MCF 10A (cell line): ENCODE measurements around the gene PNPLA2. TPM values are rescaled to one million over a fixed set of nuclear protein-coding genes. Genes with fewer than 3 reads are reported as not detected.
A peak's percentile ranks its signal among the peaks of the same experiment; 100 is the strongest.

Source experiments
- BruUV-seq: library from RNA; stranded (reverse); fragments of 400-500 nt; replicated peaks from 2 replicates; lab custom pipeline; 2021; lab: Mats Ljungman, UMichigan
- CTCF ChIA-PET: fragments of 300-600 bp; sonication (Branson Sonifier 250); formaldehyde crosslinking; extraction: SDS; loops from one replicate; lab custom pipeline; 2021; ENCODE audit warnings: antibody characterized with exemption, inconsistent platforms; lab: Yijun Ruan, JAX
- POLR2A ChIA-PET: fragments of 300-600, 350-650 bp; sonication (Branson Sonifier 250); formaldehyde crosslinking; extraction: SDS; loops from one replicate; lab custom pipeline; 2020; ENCODE audit warnings: antibody characterized with exemption, inconsistent platforms; lab: Yijun Ruan, JAX
- DNase-seq: peaks from one replicate; pipeline ENCODE4 v3.0.0-alpha.2; 2018; ENCODE audit not compliant: unreplicated experiment
- H3K27ac Mint-ChIP-seq: one replicate; pipeline ENCODE4 v1.8.0; 2022; ENCODE audit warnings: mild to moderate bottlenecking, low read depth, mixed read lengths; ENCODE audit not compliant: unreplicated experiment
- H3K27me3 Mint-ChIP-seq: one replicate; pipeline ENCODE4 v1.8.0; 2022; ENCODE audit warnings: mixed read lengths; ENCODE audit not compliant: insufficient read depth, unreplicated experiment
- H3K36me3 Mint-ChIP-seq: one replicate; pipeline ENCODE4 v1.8.0; 2022; ENCODE audit warnings: mild to moderate bottlenecking, moderate library complexity, mixed read lengths; ENCODE audit not compliant: insufficient read depth, unreplicated experiment
- H3K4me1 Mint-ChIP-seq: one replicate; pipeline ENCODE4 v1.8.0; 2022; ENCODE audit warnings: mixed read lengths; ENCODE audit not compliant: insufficient read depth, unreplicated experiment
- H3K4me3 Mint-ChIP-seq: one replicate; pipeline ENCODE4 v1.8.0; 2022; ENCODE audit warnings: mild to moderate bottlenecking, moderate library complexity, mixed read lengths; ENCODE audit not compliant: unreplicated experiment
- H3K9me3 Mint-ChIP-seq: one replicate; pipeline ENCODE4 v1.8.0; 2022; ENCODE audit warnings: mixed read lengths; ENCODE audit not compliant: unreplicated experiment
- CTCF ChIP-seq: fragments of 200-600 bp; IDR thresholded peaks from one replicate; pipeline ENCODE4 v1.8.0; 2022; ENCODE audit warnings: antibody characterized with exemption, mild to moderate bottlenecking; ENCODE audit not compliant: unreplicated experiment
- intact Hi-C: fragments of 100-400 bp; cut with micrococcal nuclease; formaldehyde crosslinking; loops from 2 replicates; pipeline ENCODE4 v1.14.1; 2022
- total RNA-seq: library from RNA; stranded (reverse); gene quantifications from 2 replicates; pipeline ENCODE4 v1.2.3, GENCODE V29; 2022

Gene PNPLA2
- total RNA-seq, 1 experiment from 2014 or later = 112 TPM

- Mint-ChIP-seq H3K36me3 (peaks cover 30% of the 10 kb centered on the region), H3K4me1 (peaks cover 11% of the 10 kb centered on the region), H3K9me3 (no peaks in the 10 kb centered on the region), H3K4me3 (peak overlapping the region; percentile 72), H3K27ac (peak overlapping the region; percentile 40), H3K27me3 (no peaks in the 10 kb centered on the region)
- TF ChIP-seq CTCF = no peak
- BruUV-seq = no TSS peak
- ChIA-PET CTCF (interaction anchor here (0.6 kb wide), 2 partner anchors 21 to 81 kb away, joined by 3 read pairs; no protein-coding TSS in a partner anchor), POLR2A (interaction anchor here (0.7 to 9.6 kb wide), 20 partner anchors 8 to 403 kb away, joined by 3 to 274 read pairs (median 10); partner anchors contain the start of genes CD151, CHID1, DEAF1 and GATD1)
- peak; percentile 89 for DNase-seq
- intact Hi-C loops = loop anchor here (1.0 kb wide), 1 partner anchor 15 kb away; no protein-coding TSS in a partner anchor
Observed at GRCh38 chr11:819129-819931, 616 bp downstream of the PNPLA2 start.

DNA sequence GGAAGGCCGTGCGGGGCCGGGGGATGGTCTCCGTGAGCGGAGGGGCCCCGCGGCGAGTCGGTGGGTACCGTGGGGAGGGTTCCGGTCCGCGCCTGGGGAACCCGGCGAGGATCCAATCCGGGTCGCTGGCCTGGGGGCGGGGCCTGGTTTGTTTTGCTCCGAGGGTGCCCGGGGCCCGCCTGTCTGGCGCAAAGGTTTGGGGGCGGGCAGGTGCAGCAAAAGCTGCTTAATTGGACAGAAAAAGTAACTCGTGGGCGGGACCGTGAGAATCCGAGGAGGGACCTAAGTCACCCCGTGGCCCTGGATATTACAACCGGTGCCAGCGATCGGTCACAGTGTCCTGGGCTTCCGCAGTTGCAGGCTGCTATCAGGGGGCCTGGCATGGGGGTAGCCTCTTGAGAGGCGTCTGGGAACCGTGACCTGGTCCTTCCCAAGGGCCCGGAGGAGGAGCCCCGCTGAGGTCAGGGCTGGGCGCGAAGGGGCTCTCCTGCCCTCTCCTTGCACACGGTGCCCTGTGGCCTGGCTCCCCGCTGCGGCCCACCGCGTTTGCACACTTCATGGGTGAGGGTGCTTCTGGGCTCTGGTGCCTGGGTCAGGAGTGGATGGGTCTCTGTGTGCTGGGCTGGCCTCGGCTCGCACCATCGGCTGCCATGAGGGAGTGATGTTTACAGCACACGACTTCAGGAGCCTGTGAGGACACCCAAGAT lies 1.4 kb downstream of the PNPLA2 start:
- peak overlapping the region; percentile 72 for H3K4me3 Mint-ChIP-seq
- POLR2A ChIA-PET = interaction anchor here (0.7 to 9.6 kb wide), 18 partner anchors 9 to 403 kb away, joined by 3 to 274 read pairs (median 13); partner anchors contain the start of genes CD151, CHID1, DEAF1 and GATD1
- DNase-seq = peak; percentile 91
- no peak for TF ChIP-seq CTCF
- H3K4me1 Mint-ChIP-seq = peaks cover 11% of the 10 kb centered on the region
- no peaks in the 10 kb centered on the region for H3K27me3 Mint-ChIP-seq
- H3K27ac Mint-ChIP-seq = peak overlapping the region; percentile 40
- H3K36me3 Mint-ChIP-seq = peaks cover 34% of the 10 kb centered on the region
- TSS peak; percentile 36 for BruUV-seq
- intact Hi-C loops = loop anchor here (1.0 kb wide), 1 partner anchor 14 kb away; no protein-coding TSS in a partner anchor
- CTCF ChIA-PET = interaction anchor here (1.6 kb wide), 1 partner anchor 14 kb away, joined by 6 read pairs; no protein-coding TSS in a partner anchor
- no peaks in the 10 kb centered on the region for H3K9me3 Mint-ChIP-seq

GRCh38 chr11:820655-821511 lies 2.2 kb downstream of the PNPLA2 start:
- ChIA-PET CTCF (interaction anchor here (0.8 to 1.6 kb wide), 2 partner anchors 13 to 531 kb away, joined by 3 to 6 read pairs; no protein-coding TSS in a partner anchor), POLR2A (interaction anchor here (0.6 to 9.6 kb wide), 10 partner anchors 10 to 125 kb away, joined by 3 to 274 read pairs (median 26); partner anchors contain the start of genes CD151, DEAF1, GATD1 and PIDD1)
- H3K27me3 Mint-ChIP-seq = no peaks in the 10 kb centered on the region
- peak overlapping the region; percentile 40 for H3K27ac Mint-ChIP-seq
- intact Hi-C loops = no loop called here
- H3K9me3 Mint-ChIP-seq = no peaks in the 10 kb centered on the region
- no TSS peak for BruUV-seq
- no peak for TF ChIP-seq CTCF
- H3K36me3 Mint-ChIP-seq = peaks cover 42% of the 10 kb centered on the region
- H3K4me3 Mint-ChIP-seq = peak overlapping the region; percentile 72
- peak; percentile 91 for DNase-seq
- peaks cover 11% of the 10 kb centered on the region for H3K4me1 Mint-ChIP-seq
